IMR-90 (cell line): ENCODE results near the gene ARHGAP32.
"Not testable (repeated sequence)": the region's sequence is repeated elsewhere in the genome, so short reads cannot be mapped to it uniquely, and the experiment has no call there.

ENCODE experiments used
- CTCF ChIP-seq: conservative IDR thresholded peaks from 2 replicates; pipeline ENCODE4 v1.5.1; 2012; ENCODE audit warnings: mild to moderate bottlenecking, low read depth, low read length, improper control_type of control experiment
- MXI1 ChIP-seq: IDR thresholded peaks from 2 replicates; pipeline ENCODE4 v1.6.1; 2012; ENCODE audit warnings: low read depth, mild to moderate bottlenecking, low read length, moderate library complexity, borderline replicate concordance
- POLR2A ChIP-seq: IDR thresholded peaks from 2 replicates; pipeline ENCODE4 v1.6.1; 2012; ENCODE audit warnings: mild to moderate bottlenecking, low read depth, low read length
- RFX5 ChIP-seq: IDR thresholded peaks from 2 replicates; pipeline ENCODE4 v1.8.0; 2012; ENCODE audit warnings: low read depth, mild to moderate bottlenecking, low read length, moderate library complexity
- SMC3 ChIP-seq: fragments of 150-350 bp; IDR thresholded peaks from 2 replicates; pipeline ENCODE4 v1.6.1; 2016; ENCODE audit warnings: low read depth, mild to moderate bottlenecking, antibody characterized with exemption, low read length, moderate library complexity

GRCh38 chr11:129157080-129157479 lies 35.0 kb downstream of the ARHGAP32 start:
- not testable (repeated sequence) for TF ChIP-seq CTCF, RFX5, POLR2A, MXI1, SMC3
